Muscle of arm (tissue), 12 donors: Measurements from ENCODE around the gene MRPL20. TPM values are rescaled to one million over a fixed set of nuclear protein-coding genes. Genes with fewer than 3 reads are reported as not detected.

Experiments
- polyA plus RNA-seq, 12 donors: library from polyadenylated mRNA; unstranded; fragments of 120-200 nt; gene quantifications; one replicate each; pipeline ENCODE4 v1.2.1, GENCODE V29; 2013; ENCODE audit not compliant: insufficient read length in 12 of 12

The MRPL20 gene
- polyA plus RNA-seq, 12 donors: 96.9 to 118 (median 106) TPM; not detected in 1

Other genes with a start within 250 kb of the MRPL20 start
- under 1 TPM in 7 of 12 donors, not detected in 5; 0.10 to 0.72 (median 0.33) TPM for gene TTLL10, start 233.4 kb downstream of the MRPL20 start, polyA plus RNA-seq
- 1 to 10 TPM in 9 of 12 donors, under 1 TPM in 1, not detected in 2; 0.87 to 4.2 (median 2.6) TPM for gene TNFRSF18, start 200.7 kb downstream of the MRPL20 start, polyA plus RNA-seq
- 1 to 10 TPM in 10 of 12 donors, not detected in 2; 1.1 to 2.5 (median 1.7) TPM for gene TNFRSF4, start 193.1 kb downstream of the MRPL20 start, polyA plus RNA-seq
- gene SDF4, start 175.3 kb downstream of the MRPL20 start, polyA plus RNA-seq: 100 to 1,000 TPM in 2 of 12 donors, 10 to 100 TPM in 9, not detected in 1; 71.1 to 160 (median 81.8) TPM
- gene B3GALT6, start 175.1 kb downstream of the MRPL20 start, polyA plus RNA-seq: 100 to 1,000 TPM in 1 of 12 donors, 10 to 100 TPM in 11; 12.3 to 155 (median 16.1) TPM
- gene C1QTNF12, start 160.6 kb downstream of the MRPL20 start, polyA plus RNA-seq: 1 to 10 TPM in 10 of 12 donors, not detected in 2; 2.0 to 5.4 (median 2.4) TPM
- gene UBE2J2, start 133.4 kb downstream of the MRPL20 start, polyA plus RNA-seq: 10 to 100 TPM in 11 of 12 donors, not detected in 1; 28.1 to 52.6 (median 37.7) TPM
- 10 to 100 TPM in 1 of 12 donors, 1 to 10 TPM in 10, not detected in 1; 2.4 to 10.0 (median 4.3) TPM for gene SCNN1D, start 126.9 kb downstream of the MRPL20 start, polyA plus RNA-seq
- gene ACAP3, start 99.4 kb downstream of the MRPL20 start, polyA plus RNA-seq: 10 to 100 TPM in 11 of 12 donors, not detected in 1; 27.5 to 88.5 (median 36.2) TPM
- gene PUSL1, start 98.7 kb downstream of the MRPL20 start, polyA plus RNA-seq: 1 to 10 TPM in 10 of 12 donors, not detected in 2; 3.3 to 8.0 (median 5.2) TPM
- 100 to 1,000 TPM in 2 of 12 donors, 10 to 100 TPM in 9, not detected in 1; 60.1 to 138 (median 75.5) TPM for gene INTS11, start 82.6 kb downstream of the MRPL20 start, polyA plus RNA-seq
- 10 to 100 TPM in 11 of 12 donors, not detected in 1; 10.5 to 22.7 (median 13.5) TPM for gene CPTP, start 82.5 kb downstream of the MRPL20 start, polyA plus RNA-seq
- gene TAS1R3, start 76.0 kb downstream of the MRPL20 start, polyA plus RNA-seq: 1 to 10 TPM in 10 of 12 donors, not detected in 2; 1.0 to 4.6 (median 2.1) TPM
- 10 to 100 TPM in 11 of 12 donors, not detected in 1; 24.2 to 54.3 (median 33.0) TPM for gene DVL1, start 57.9 kb downstream of the MRPL20 start, polyA plus RNA-seq
- gene MXRA8, start 48.7 kb downstream of the MRPL20 start, polyA plus RNA-seq: 100 to 1,000 TPM in 2 of 12 donors, 10 to 100 TPM in 9, not detected in 1; 48.9 to 192 (median 66.7) TPM
- 10 to 100 TPM in 11 of 12 donors, not detected in 1; 42.4 to 71.8 (median 52.7) TPM for gene AURKAIP1, start 32.1 kb downstream of the MRPL20 start, polyA plus RNA-seq
- 100 to 1,000 TPM in 11 of 12 donors, not detected in 1; 116 to 262 (median 151) TPM for gene CCNL2, start 8.0 kb downstream of the MRPL20 start, polyA plus RNA-seq
- gene ANKRD65, start 14.0 kb upstream of the MRPL20 start, polyA plus RNA-seq: 10 to 100 TPM in 10 of 12 donors, 1 to 10 TPM in 1, not detected in 1; 9.0 to 27.8 (median 13.8) TPM
- gene VWA1, start 28.4 kb upstream of the MRPL20 start, polyA plus RNA-seq: 100 to 1,000 TPM in 1 of 12 donors, 10 to 100 TPM in 11; 37.0 to 205 (median 46.0) TPM
- gene ATAD3C, start 42.4 kb upstream of the MRPL20 start, polyA plus RNA-seq: 1 to 10 TPM in 1 of 12 donors, under 1 TPM in 9, not detected in 2; 0.33 to 2.8 (median 0.64) TPM
- 10 to 100 TPM in 7 of 12 donors, 1 to 10 TPM in 4, not detected in 1; 5.7 to 50.0 (median 10.4) TPM for gene ATAD3B, start 64.5 kb upstream of the MRPL20 start, polyA plus RNA-seq
- gene ATAD3A, start 104.9 kb upstream of the MRPL20 start, polyA plus RNA-seq: 10 to 100 TPM in 10 of 12 donors, 1 to 10 TPM in 1, not detected in 1; 8.6 to 27.8 (median 13.4) TPM
- gene TMEM240, start 133.3 kb upstream of the MRPL20 start, polyA plus RNA-seq: 1 to 10 TPM in 10 of 12 donors, not detected in 2; 1.9 to 6.5 (median 3.5) TPM
- gene SSU72, start 167.6 kb upstream of the MRPL20 start, polyA plus RNA-seq: 10 to 100 TPM in 11 of 12 donors, not detected in 1; 61.6 to 98.6 (median 86.4) TPM
- 10 to 100 TPM in 1 of 12 donors, 1 to 10 TPM in 8, under 1 TPM in 2, not detected in 1; 0.88 to 10.3 (median 2.1) TPM for gene FNDC10, start 192.8 kb upstream of the MRPL20 start, polyA plus RNA-seq
- gene MIB2, start 208.2 kb upstream of the MRPL20 start, polyA plus RNA-seq: 100 to 1,000 TPM in 1 of 12 donors, 10 to 100 TPM in 10, not detected in 1; 34.1 to 109 (median 52.5) TPM
- gene MMP23B, start 224.9 kb upstream of the MRPL20 start, polyA plus RNA-seq: 10 to 100 TPM in 11 of 12 donors, not detected in 1; 19.0 to 63.0 (median 25.5) TPM